ENCODE data around the gene CPLX3. TPM values are rescaled to one million over a fixed set of nuclear protein-coding genes. Genes with fewer than 3 reads are reported as not detected.
A peak's percentile ranks its signal among the peaks of the same experiment; 100 is the strongest.

The CPLX3 gene
- total RNA-seq, 1 donor from 2014 or later: not detected

DNA sequence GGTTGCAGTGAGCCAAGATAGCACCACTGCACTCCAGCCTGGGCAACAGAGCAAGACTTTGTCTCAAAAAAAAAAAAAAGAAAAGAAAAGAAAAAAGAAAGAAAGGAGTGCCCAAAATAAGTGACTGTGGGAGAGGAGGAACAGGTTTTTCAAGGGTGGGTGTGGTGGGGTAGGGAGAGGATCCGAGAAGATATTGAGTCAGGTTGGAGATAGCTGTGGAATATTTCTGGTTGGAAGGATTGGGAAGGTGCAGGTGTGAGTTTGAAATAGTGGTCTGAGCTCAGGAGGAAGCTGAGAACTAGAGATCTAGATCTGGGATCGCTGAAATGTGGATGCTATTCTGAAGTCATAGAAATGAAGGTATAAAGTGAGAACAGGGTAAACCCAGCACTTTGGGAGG, 38.9 kb downstream of the CPLX3 start:
- Histone ChIP-seq H3K36me3 (peaks cover 3 to 5% of the 10 kb centered on the region in 2 donors), H3K4me3 (no peak overlapping the region), H3K4me1 (peaks cover 9 to 17% of the 10 kb centered on the region in 2 donors), H3K27ac (no peak overlapping the region), H3K27me3 (no peaks in the 10 kb centered on the region), H3K9me3 (no peaks in the 10 kb centered on the region)
- intact Hi-C loops (cut with DNase I): no loop called here
- TF ChIP-seq, protein P1, sequence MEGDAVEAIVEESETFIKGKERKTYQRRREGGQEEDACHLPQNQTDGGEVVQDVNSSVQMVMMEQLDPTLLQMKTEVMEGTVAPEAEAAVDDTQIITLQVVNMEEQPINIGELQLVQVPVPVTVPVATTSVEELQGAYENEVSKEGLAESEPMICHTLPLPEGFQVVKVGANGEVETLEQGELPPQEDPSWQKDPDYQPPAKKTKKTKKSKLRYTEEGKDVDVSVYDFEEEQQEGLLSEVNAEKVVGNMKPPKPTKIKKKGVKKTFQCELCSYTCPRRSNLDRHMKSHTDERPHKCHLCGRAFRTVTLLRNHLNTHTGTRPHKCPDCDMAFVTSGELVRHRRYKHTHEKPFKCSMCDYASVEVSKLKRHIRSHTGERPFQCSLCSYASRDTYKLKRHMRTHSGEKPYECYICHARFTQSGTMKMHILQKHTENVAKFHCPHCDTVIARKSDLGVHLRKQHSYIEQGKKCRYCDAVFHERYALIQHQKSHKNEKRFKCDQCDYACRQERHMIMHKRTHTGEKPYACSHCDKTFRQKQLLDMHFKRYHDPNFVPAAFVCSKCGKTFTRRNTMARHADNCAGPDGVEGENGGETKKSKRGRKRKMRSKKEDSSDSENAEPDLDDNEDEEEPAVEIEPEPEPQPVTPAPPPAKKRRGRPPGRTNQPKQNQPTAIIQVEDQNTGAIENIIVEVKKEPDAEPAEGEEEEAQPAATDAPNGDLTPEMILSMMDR (IDR thresholded peaks at IDR 0.05): no peak
- no peak for DNase-seq (ENCODE audit: low spot score in 2 of 2)

DNA sequence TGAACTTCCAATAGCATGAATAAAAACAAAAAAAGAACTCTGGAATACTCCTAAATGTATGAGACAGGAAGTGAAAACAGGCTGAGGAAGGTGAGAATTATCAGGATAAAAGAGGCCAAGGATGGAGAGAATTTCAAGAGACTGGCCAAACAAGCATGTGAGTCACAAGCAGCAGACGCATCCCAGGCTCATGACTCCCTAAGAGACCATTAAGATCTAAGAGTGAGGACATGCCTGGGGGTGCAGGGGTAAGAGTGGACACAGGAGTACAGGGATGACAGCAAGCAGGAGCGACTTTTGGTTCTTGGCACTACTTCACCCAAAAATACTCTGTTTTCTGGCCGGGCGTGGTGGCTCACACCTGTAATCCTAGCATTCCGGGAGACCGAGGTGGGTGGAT, 39.7 kb downstream of the CPLX3 start:
- Histone ChIP-seq H3K4me1 (peaks cover 9 to 23% of the 10 kb centered on the region in 2 donors), H3K27me3 (no peaks in the 10 kb centered on the region), H3K27ac (no peak overlapping the region), H3K4me3 (no peak overlapping the region), H3K36me3 (peaks cover 3 to 5% of the 10 kb centered on the region in 2 donors), H3K9me3 (no peaks in the 10 kb centered on the region)
- TF ChIP-seq, protein P1 (IDR thresholded peaks at IDR 0.05): no peak
- intact Hi-C loops (cut with DNase I): no loop called here
- no peak for DNase-seq (ENCODE audit: low spot score in 2 of 2)

DNA sequence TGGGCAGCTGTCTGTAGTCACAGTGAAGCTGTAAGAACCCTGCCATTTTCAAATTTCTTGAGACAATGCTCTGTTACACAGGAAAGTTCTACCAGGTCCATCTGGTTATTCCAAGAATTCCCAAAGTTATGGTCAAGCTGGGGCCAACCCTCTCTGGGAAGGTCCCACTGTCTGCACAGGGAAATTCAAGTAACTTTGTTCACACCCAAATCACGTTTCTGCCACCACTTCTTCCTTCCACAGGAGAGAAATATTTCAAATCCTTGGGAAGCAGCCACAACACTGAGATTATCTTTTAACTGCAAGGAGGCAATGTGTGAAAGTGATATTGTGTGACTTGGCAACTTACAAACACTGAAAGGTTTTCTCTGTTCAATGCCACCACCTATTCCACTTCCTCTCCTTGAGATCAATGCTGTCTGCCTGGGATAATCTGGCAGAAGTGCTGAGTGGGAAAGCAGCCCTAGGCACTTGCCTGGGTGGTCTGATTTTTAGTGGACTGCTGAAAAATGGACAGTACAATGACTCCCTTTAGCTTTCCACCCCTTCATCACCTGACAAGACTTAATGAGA, 41.1 kb downstream of the CPLX3 start:
- Histone ChIP-seq H3K4me3 (no peak overlapping the region), H3K9me3 (no peaks in the 10 kb centered on the region), H3K27ac (peak overlapping the region; percentile 31 to 46), H3K4me1 (peaks cover 9 to 37% of the 10 kb centered on the region in 2 donors), H3K36me3 (peaks cover 3 to 5% of the 10 kb centered on the region in 2 donors), H3K27me3 (no peaks in the 10 kb centered on the region)
- no peak for DNase-seq (ENCODE audit: low spot score in 2 of 2)
- TF ChIP-seq, protein P1 (IDR thresholded peaks at IDR 0.05): no peak
- intact Hi-C loops (cut with DNase I): no loop called here

DNA sequence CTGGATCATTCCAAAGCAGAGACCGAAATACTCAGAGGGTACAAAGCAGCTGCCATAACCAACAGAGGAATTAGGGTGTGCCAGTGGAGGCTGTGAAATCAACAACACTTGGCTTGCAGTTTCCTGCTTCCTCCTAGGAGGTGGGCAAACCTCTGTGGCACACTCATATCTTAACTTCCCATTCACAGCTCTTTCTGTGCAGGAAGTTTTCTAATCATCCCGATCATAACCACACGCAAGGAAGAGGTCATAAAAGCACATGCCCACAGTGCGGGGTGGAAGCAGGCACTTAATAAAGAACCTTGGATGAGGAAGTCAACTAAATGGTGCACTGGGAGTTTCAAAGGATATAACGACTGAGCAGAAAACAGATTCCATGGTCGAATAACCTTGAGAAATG, 41.6 kb downstream of the CPLX3 start:
- peak in 1 of 2 donors; percentile 69 for DNase-seq (ENCODE audit: low spot score in 2 of 2)
- intact Hi-C loops (cut with DNase I): no loop called here
- TF ChIP-seq, protein P1 (IDR thresholded peaks at IDR 0.05): no peak

DNA sequence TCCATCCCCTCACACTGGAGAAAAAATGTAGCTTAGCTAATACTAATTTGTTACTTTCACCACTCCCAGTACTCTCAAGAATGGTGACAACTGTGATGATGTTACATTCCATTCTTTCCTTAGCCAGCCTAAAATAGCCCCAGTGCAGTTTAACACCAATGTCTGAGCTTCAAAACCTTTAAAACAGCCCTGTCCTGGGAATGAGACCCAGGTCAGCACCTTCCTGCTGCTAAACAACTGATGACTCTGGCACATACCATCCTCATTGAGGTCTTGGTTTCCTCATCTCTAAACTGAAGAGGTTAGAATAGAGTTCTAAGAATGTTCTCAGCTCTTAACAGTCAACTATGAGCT, 42.9 kb downstream of the CPLX3 start:
- no peak for DNase-seq (ENCODE audit: low spot score in 2 of 2)
- H3K36me3 ChIP-seq: peaks cover under 1 to 2% of the 10 kb centered on the region in 2 donors
- H3K27me3 ChIP-seq: no peaks in the 10 kb centered on the region
- intact Hi-C loops (cut with DNase I): no loop called here
- H3K4me3 ChIP-seq: peak overlapping the region in 1 of 2 donors; percentile 27
- peaks cover 9 to 40% of the 10 kb centered on the region in 2 donors for H3K4me1 ChIP-seq
- TF ChIP-seq, protein P1 (IDR thresholded peaks at IDR 0.05): no peak
- H3K9me3 ChIP-seq: no peaks in the 10 kb centered on the region
- H3K27ac ChIP-seq: peak overlapping the region; percentile 43 to 52

More for the DNA sequence above, 41.6 kb downstream of the CPLX3 start:
- H3K4me1 ChIP-seq: peaks cover 9 to 37% of the 10 kb centered on the region in 2 donors
- no peaks in the 10 kb centered on the region for H3K9me3 ChIP-seq
- H3K36me3 ChIP-seq: peaks cover 3 to 5% of the 10 kb centered on the region in 2 donors
- H3K27ac ChIP-seq: peak overlapping the region; percentile 31 to 46
- H3K4me3 ChIP-seq: no peak overlapping the region
- H3K27me3 ChIP-seq: no peaks in the 10 kb centered on the region
